Transverse colon (tissue), 4 donors: ENCODE measurements around the gene TLCD4. TPM values are rescaled to one million over a fixed set of nuclear protein-coding genes. Genes with fewer than 3 reads are reported as not detected.

ENCODE experiments used
- DNase-seq: peaks from one replicate; pipeline ENCODE4 v3.0.0-alpha.2; 2019
- H3K27ac ChIP-seq, 4 donors: fragments of 200-600 bp; sonication (generic); 2 replicates each; pipeline ENCODE4 v1.5.1; 2016 to 2018; ENCODE audit warnings: inconsistent platforms in 4 of 4
- H3K27me3 ChIP-seq: fragments of 200-600 bp; sonication (generic); 2 replicates; pipeline ENCODE4 v1.5.1; 2017; ENCODE audit warnings: inconsistent platforms
- H3K36me3 ChIP-seq, 4 donors: fragments of 200-600 bp; sonication (generic); 2 replicates each; pipeline ENCODE4 v1.5.1; 2017 to 2019; ENCODE audit warnings: inconsistent platforms in 4 of 4
- H3K4me1 ChIP-seq, 4 donors: fragments of 200-600 bp; sonication (generic); 2 replicates each; pipeline ENCODE4 v1.5.1; 2017 to 2020; ENCODE audit warnings: inconsistent platforms in 4 of 4
- H3K4me3 ChIP-seq, 4 donors: fragments of 200-600 bp; sonication (generic); 1 replicate in 1 of 4; 2 replicates in 3 of 4; pipeline versions ENCODE4 v1.5.1 to v1.6.1; 2017 to 2019; ENCODE audit warnings: inconsistent platforms in 4 of 4
- H3K9me3 ChIP-seq, 2 donors: fragments of 200-600 bp; sonication (generic); 2 replicates each; pipeline ENCODE4 v1.5.1; 2017 to 2019; ENCODE audit warnings: inconsistent platforms in 2 of 2
- CTCF ChIP-seq, 5 experiments: fragments of 200-600 bp in 3 of 5; fragments of 450-650 bp in 2 of 5; sonication (generic) in 3 of 5; IDR thresholded peaks; 1 replicate in 2 of 5; 2 replicates in 3 of 5; pipeline ENCODE4 v1.5.1; 2016 to 2017; ENCODE audit warnings: antibody characterized with exemption in 5 of 5, inconsistent platforms in 3 of 5, mild to moderate bottlenecking in 2 of 5, moderate library complexity in 1 of 5
- EP300 ChIP-seq: sonication (generic); formaldehyde crosslinking; IDR thresholded peaks from one replicate; pipeline ENCODE4 v1.6.1; 2017; ENCODE audit warnings: antibody characterized with exemption, low read depth
- POLR2A ChIP-seq: fragments of 450-650 bp; IDR thresholded peaks from one replicate; pipeline ENCODE4 v1.6.1; 2016; ENCODE audit warnings: antibody characterized with exemption, mild to moderate bottlenecking, moderate library complexity
- POLR2AphosphoS5 ChIP-seq, 3 donors: sonication (generic); formaldehyde crosslinking; IDR thresholded peaks; one replicate each; pipeline ENCODE4 v1.6.1; 2016; ENCODE audit warnings: antibody characterized with exemption in 3 of 3
- WGBS, 2 donors: methylation state at CpG; one replicate each; pipeline ENCODE4 v1.1.5; 2018; ENCODE audit warnings: low coverage in 1 of 2; 5-methylcytosine and 5-hydroxymethylcytosine counted together
- in situ Hi-C, 4 donors: fragments of 200-750 bp; cut with MboI; loops; one replicate each; pipeline versions ENCODE4 v1.15.0 to v1.15.1; 2017; ENCODE audit warnings: low sequenced_read_pairs in 3 of 4, low pct_ligation_motif_present in 1 of 4, low pct_unique_long_range_greater_than_20kb in 1 of 4
- intact Hi-C: fragments of 100-400 bp; cut with DNase I; formaldehyde crosslinking; loops from one replicate; pipeline ENCODE4 v1.15.1; 2023; ENCODE audit warnings: low total_unique reads
- total RNA-seq, 4 donors: library from RNA; depleted of rRNA; stranded (reverse); fragments of >200 nt; gene quantifications; one replicate each; pipeline ENCODE4 v1.1.0, GENCODE V29; 2016

TLCD4 gene
- total RNA-seq, 4 donors from 2014 or later = 3.4 to 68.8 (median 43.5) TPM

- peak; percentile 72 for DNase-seq
- in situ Hi-C loops (no loop called here), intact Hi-C loops (no loop called here)
- H3K27ac ChIP-seq = peak overlapping the region; percentile 80 to 94 (median 92)
- no peak overlapping the region for H3K4me3 ChIP-seq
- no peaks in the 10 kb centered on the region for H3K9me3 ChIP-seq
- no peaks in the 10 kb centered on the region for H3K27me3 ChIP-seq
- WGBS, 2 donors = 65 to 75% methylated on average over 5 of the region's 5 CpGs
- TF ChIP-seq CTCF (IDR thresholded peaks at IDR 0.05) = no peak
- TF ChIP-seq EP300 = no peak
- TF ChIP-seq POLR2A = no peak
- TF ChIP-seq POLR2AphosphoS5 (IDR thresholded peaks at IDR 0.05) = no peak
- H3K36me3 ChIP-seq = no peaks in the 10 kb centered on the region
- H3K4me1 ChIP-seq = peaks cover 0 to 57% (median 29%) of the 10 kb centered on the region in 4 donors
These were observed 47.5 kb upstream of the TLCD4 start for GRCh38 chr1:95069710-95070093.

- peak overlapping the region in 2 of 4 donors; percentile 58 to 77 for H3K4me3 ChIP-seq
- 46 to 69% methylated on average over 2 of the region's 2 CpGs for WGBS, 2 donors
- intact Hi-C loops = no loop called here
- H3K9me3 ChIP-seq = no peaks in the 10 kb centered on the region
- H3K36me3 ChIP-seq = no peaks in the 10 kb centered on the region
- in situ Hi-C loops = no loop called here
- H3K4me1 ChIP-seq = peaks cover 0 to 56% (median 29%) of the 10 kb centered on the region in 4 donors
- peak overlapping the region; percentile 90 to 94 (median 92) for H3K27ac ChIP-seq
- no peak for TF ChIP-seq EP300
- no peak for TF ChIP-seq POLR2AphosphoS5 (IDR thresholded peaks at IDR 0.05)
- no peak for TF ChIP-seq POLR2A
- TF ChIP-seq CTCF (IDR thresholded peaks at IDR 0.05) = no peak
- DNase-seq = no peak
- H3K27me3 ChIP-seq = no peaks in the 10 kb centered on the region
These were observed 45.6 kb upstream of the TLCD4 start for GRCh38 chr1:95071539-95071938.

- Histone ChIP-seq H3K27ac (peak overlapping the region; percentile 90 to 94 (median 92)), H3K27me3 (no peaks in the 10 kb centered on the region), H3K4me1 (peaks cover 0 to 51% (median 28%) of the 10 kb centered on the region in 4 donors), H3K36me3 (no peaks in the 10 kb centered on the region), H3K9me3 (no peaks in the 10 kb centered on the region), H3K4me3 (peak overlapping the region; percentile 48 to 77 (median 58))
- in situ Hi-C loops = no loop called here
- peak; percentile 28 for DNase-seq
- TF ChIP-seq POLR2AphosphoS5 (IDR thresholded peaks at IDR 0.05) (peak in 1 of 3 donors; percentile 52), EP300 (no peak)
- intact Hi-C loops = no loop called here
- WGBS, 2 donors = 4 to 13% methylated on average over 3 to 7 of the region's 7 CpGs
These were observed 45.0 kb upstream of the TLCD4 start for GRCh38 chr1:95072117-95072516.

GRCh38 chr1:95072532-95073419, 44.4 kb upstream of the TLCD4 start, which contains the start of gene ALG14:
Gene ALG14 (minus strand): TSS chr1:95072951. CDS start chr1:95072898, 53 bp downstream.
- DNase-seq = peak; percentile 95
- no peaks in the 10 kb centered on the region for H3K27me3 ChIP-seq
- H3K27ac ChIP-seq = peak within 1 kb of the TSS; percentile 90 to 94 (median 92)
- no peaks in the 10 kb centered on the region for H3K9me3 ChIP-seq
- in situ Hi-C loops = no loop called here
- H3K4me3 ChIP-seq = peak within 1 kb of the TSS; percentile 48 to 77 (median 58)
- intact Hi-C loops = no loop called here
- TF ChIP-seq POLR2A = peak; percentile 86
- TF ChIP-seq POLR2AphosphoS5 (IDR thresholded peaks at IDR 0.05) = peak; percentile 85 to 97 (median 95)
- TF ChIP-seq CTCF (IDR thresholded peaks at IDR 0.05) = no peak
- no peaks in the 10 kb centered on the region for H3K36me3 ChIP-seq
- peaks cover 0 to 46% (median 27%) of the 10 kb centered on the region in 4 donors for H3K4me1 ChIP-seq
- 1% methylated on average over 24 to 53 of the region's 53 CpGs for WGBS, 2 donors
